ENCODE results near the gene UBXN4.
"Not testable (repeated sequence)": the region's sequence is repeated elsewhere in the genome, so short reads cannot be mapped to it uniquely, and the experiment has no call there.

DNA sequence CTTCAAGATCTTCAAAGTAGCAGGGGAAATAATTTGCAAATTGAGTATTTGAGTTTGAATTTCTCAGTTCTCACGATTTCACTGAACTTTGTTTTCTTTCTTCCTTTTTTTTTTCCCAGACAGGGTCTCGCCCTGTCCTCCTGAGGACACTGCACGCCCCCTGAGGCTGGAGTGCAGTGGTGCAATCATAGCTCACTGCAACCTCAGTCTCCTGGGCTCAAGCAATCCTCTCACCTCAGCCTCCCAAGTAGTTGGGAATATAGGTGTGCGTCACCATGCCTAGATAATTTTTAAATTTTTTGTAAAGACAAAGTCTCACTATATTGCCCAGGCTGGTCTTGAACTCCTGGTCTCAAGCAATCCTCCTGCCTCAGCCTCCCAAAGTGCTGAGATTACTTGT, 54.0 kb downstream of the UBXN4 start:
- TF ChIP-seq, protein P1, sequence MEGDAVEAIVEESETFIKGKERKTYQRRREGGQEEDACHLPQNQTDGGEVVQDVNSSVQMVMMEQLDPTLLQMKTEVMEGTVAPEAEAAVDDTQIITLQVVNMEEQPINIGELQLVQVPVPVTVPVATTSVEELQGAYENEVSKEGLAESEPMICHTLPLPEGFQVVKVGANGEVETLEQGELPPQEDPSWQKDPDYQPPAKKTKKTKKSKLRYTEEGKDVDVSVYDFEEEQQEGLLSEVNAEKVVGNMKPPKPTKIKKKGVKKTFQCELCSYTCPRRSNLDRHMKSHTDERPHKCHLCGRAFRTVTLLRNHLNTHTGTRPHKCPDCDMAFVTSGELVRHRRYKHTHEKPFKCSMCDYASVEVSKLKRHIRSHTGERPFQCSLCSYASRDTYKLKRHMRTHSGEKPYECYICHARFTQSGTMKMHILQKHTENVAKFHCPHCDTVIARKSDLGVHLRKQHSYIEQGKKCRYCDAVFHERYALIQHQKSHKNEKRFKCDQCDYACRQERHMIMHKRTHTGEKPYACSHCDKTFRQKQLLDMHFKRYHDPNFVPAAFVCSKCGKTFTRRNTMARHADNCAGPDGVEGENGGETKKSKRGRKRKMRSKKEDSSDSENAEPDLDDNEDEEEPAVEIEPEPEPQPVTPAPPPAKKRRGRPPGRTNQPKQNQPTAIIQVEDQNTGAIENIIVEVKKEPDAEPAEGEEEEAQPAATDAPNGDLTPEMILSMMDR (IDR thresholded peaks at IDR 0.05), result peak; percentile 15; the same call in 1 of the 2 replicates
- not testable (repeated sequence) for TF ChIP-seq JUND (IDR thresholded peaks at IDR 0.05); REST (IDR thresholded peaks at IDR 0.05; ENCODE audit: low read depth, low read length); RFX5 (IDR thresholded peaks at IDR 0.05; ENCODE audit: low read length); CHD2 (IDR thresholded peaks at IDR 0.05; ENCODE audit: low read length, partially characterized antibody); YY1 (IDR thresholded peaks at IDR 0.05; ENCODE audit: low read depth); RAD21 (IDR thresholded peaks at IDR 0.05; ENCODE audit: low read length)
